Panc1 (cell line): Measurements from ENCODE around the gene HMGCLL1. TPM values are rescaled to one million over a fixed set of nuclear protein-coding genes. Genes with fewer than 3 reads are reported as not detected.

Source experiments
- ATAC-seq: fragments of 200-7000 bp; cut with Tn5 transposase; 2 replicates; pipeline ENCODE4 v1.9.1; 2020; ENCODE audit warnings: mild to moderate bottlenecking, moderate library complexity
- BruUV-seq: library from RNA; stranded (reverse); fragments of 400-500 nt; replicated peaks from 2 replicates; lab custom pipeline; 2021; lab: Mats Ljungman, UMichigan
- CTCF ChIA-PET: fragments of 300-600 bp; sonication (Branson Sonifier 250); formaldehyde crosslinking; loops from one replicate; lab custom pipeline; 2022; ENCODE audit warnings: antibody characterized with exemption; lab: Charles Lee
- POLR2A ChIA-PET: fragments of 300-600 bp; sonication (Branson Sonifier 250); formaldehyde crosslinking; loops from one replicate; lab custom pipeline; 2022; ENCODE audit warnings: antibody characterized with exemption; lab: Charles Lee
- DNase-seq: peaks from one replicate; pipeline ENCODE4 v3.0.0-alpha.2; 2010; ENCODE audit warnings: low read depth, low spot score
- H3K27ac ChIP-seq: 2 replicates; pipeline ENCODE4 v1.5.1; 2011; ENCODE audit warnings: mild to moderate bottlenecking, low read length, inconsistent platforms
- H3K27me3 ChIP-seq: fragments of 200-500 bp; sonication (Bioruptor generic); 2 replicates; pipeline ENCODE4 v1.6.0; 2014; ENCODE audit warnings: low read length, inconsistent platforms; ENCODE audit not compliant: control insufficient read depth, insufficient read depth
- H3K36me3 ChIP-seq: fragments of 200-500 bp; sonication (Bioruptor generic); 2 replicates; pipeline ENCODE4 v1.5.1; 2014; ENCODE audit warnings: inconsistent platforms, mild to moderate bottlenecking, low read length, moderate library complexity; ENCODE audit not compliant: control insufficient read depth, insufficient read depth
- H3K4me1 ChIP-seq: 2 replicates; pipeline ENCODE4 v1.5.1; 2011; ENCODE audit warnings: inconsistent platforms, mild to moderate bottlenecking, low read length, moderate library complexity; ENCODE audit not compliant: control insufficient read depth, insufficient read depth
- H3K4me3 ChIP-seq, 2 experiments: 2 replicates each; pipeline ENCODE4 v1.5.1; 2011 to 2012; ENCODE audit warnings: low read depth in 2 of 2, low read length in 2 of 2, mild to moderate bottlenecking in 2 of 2, inconsistent platforms in 1 of 2, moderate library complexity in 1 of 2
- H3K9me3 ChIP-seq: fragments of 200-500 bp; sonication (Bioruptor generic); 2 replicates; pipeline ENCODE4 v1.5.1; 2014; ENCODE audit warnings: low read depth, mild to moderate bottlenecking, inconsistent platforms, low read length, moderate library complexity; ENCODE audit not compliant: control insufficient read depth, insufficient read depth
- POLR2AphosphoS5 ChIP-seq: IDR thresholded peaks from 2 replicates; pipeline ENCODE4 v1.6.1; 2012; ENCODE audit warnings: mild to moderate bottlenecking, low read depth, low read length, moderate library complexity
- SIN3A ChIP-seq: IDR thresholded peaks from 2 replicates; pipeline ENCODE4 v1.6.1; 2012; ENCODE audit warnings: low read depth, mild to moderate bottlenecking, low read length, moderate library complexity, borderline replicate concordance; ENCODE audit not compliant: insufficient read depth
- TCF7L2 ChIP-seq: IDR thresholded peaks from 2 replicates; pipeline ENCODE4 v1.6.1; 2011; ENCODE audit warnings: mild to moderate bottlenecking, low read depth, low read length, inconsistent platforms
- in situ Hi-C: cut with HindIII; loops from 2 replicates; pipeline ENCODE4 v1.10.0; 2016; ENCODE audit warnings: low sequenced_read_pairs, low pct_unique_long_range_greater_than_20kb
- intact Hi-C: fragments of 100-400 bp; cut with micrococcal nuclease; formaldehyde crosslinking; loops from one replicate; pipeline ENCODE4 v1.10.0; 2022; ENCODE audit not compliant: unreplicated experiment
- total RNA-seq: library from RNA; stranded (reverse); gene quantifications from one replicate; pipeline ENCODE4 v1.2.1, GENCODE V29; 2021; ENCODE audit not compliant: unreplicated experiment
- TF ChIP-seq, protein P1 (sequence below): fragments of 450-650 bp; IDR thresholded peaks from 2 replicates; pipeline ENCODE4 v1.5.1; 2017; ENCODE audit warnings: mild to moderate bottlenecking
- TF ChIP-seq, protein P2 (sequence below), 2 experiments: IDR thresholded peaks; 2 replicates each; pipeline ENCODE4 v1.6.1; 2011 to 2012; ENCODE audit warnings: low read depth in 2 of 2, control low read depth in 1 of 2, low read length in 1 of 2, mild to moderate bottlenecking in 1 of 2, moderate library complexity in 1 of 2; ENCODE audit not compliant: insufficient read depth in 1 of 2

The HMGCLL1 gene
- total RNA-seq, 1 experiment from 2014 or later = not detected

DNA sequence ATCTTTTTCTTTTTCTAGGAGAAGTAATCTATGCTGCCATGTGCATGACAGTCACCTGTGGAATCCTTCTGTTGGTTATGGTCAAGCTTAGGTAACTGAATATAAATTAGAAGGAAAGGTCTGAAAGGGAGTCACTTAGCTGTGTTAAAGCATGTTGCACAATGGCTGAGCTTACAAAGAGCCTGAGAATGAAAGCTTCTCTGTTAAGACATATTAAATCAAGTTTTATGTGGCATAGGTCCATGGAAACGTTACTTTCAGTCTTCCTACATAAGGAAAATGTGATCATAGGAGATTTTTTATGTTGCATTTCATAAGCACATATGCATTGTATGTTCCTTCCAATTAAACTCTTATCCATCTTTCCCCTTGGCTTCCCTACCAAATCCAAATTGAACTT is 179.6 kb downstream of the HMGCLL1 start:
- TF ChIP-seq SIN3A = no peak
- no TSS peak for BruUV-seq
- Histone ChIP-seq H3K27me3 (0 out of 2 replicates have a peak, but pooled peaks cover 2% of the 10 kb centered on the region), H3K4me1 (no peaks in the 10 kb centered on the region), H3K27ac (no peak overlapping the region), H3K4me3 (no peak overlapping the region), H3K36me3 (no peaks in the 10 kb centered on the region), H3K9me3 (no peaks in the 10 kb centered on the region)
- DNase-seq (no peak), ATAC-seq (no peak)
- ChIA-PET CTCF (no interaction called here), POLR2A (no interaction called here)
- intact Hi-C loops = no loop called here
- in situ Hi-C loops = no loop called here

DNA sequence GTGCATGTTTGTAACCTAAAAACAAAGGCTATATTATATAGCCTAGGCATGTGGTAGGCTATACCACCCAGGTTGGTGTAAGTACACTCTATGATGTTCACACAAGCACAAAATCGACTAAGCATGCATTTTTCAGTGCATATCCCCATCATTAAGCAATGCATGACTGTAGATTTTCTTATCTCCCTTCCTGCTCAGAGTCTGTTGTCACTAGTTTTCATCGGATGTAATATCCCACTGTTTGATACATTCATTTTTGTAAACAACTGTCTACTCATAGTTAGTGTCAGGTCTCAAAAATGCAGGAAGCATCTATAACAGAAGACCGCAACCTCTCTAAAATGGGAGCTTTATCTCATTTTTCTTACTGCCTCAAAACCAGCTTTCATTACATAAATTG is 181.0 kb downstream of the HMGCLL1 start:
- intact Hi-C loops = no loop called here

DNA sequence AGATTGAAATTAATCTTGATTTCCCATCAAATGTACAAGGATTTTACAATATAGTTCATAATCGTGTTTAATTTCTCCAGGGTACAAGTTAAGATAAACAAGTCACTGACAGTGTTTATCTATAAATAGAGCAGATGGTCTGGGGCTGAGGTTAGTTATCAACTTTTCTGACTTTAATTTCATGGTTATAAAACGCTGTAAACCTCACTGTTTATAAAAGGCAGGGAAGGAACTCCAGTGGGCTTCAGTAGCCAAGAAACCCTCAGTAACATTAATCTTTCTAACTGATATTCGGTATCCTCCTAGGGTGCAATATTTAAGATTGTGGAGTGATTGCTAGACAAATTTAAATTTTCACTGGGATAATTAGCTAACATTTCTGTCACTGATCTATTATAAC is 183.1 kb downstream of the HMGCLL1 start:
- ChIA-PET POLR2A (no interaction called here), CTCF (no interaction called here)
- no peak overlapping the region for H3K27ac ChIP-seq

More for the DNA sequence above, 181.0 kb downstream of the HMGCLL1 start:
- in situ Hi-C loops = no loop called here
- no peak for DNase-seq
- ChIA-PET CTCF (interaction anchor here (0.7 kb wide), 1 partner anchor 12 kb away, joined by 10 read pairs; no protein-coding TSS in a partner anchor), POLR2A (no interaction called here)
- Histone ChIP-seq H3K4me1 (no peaks in the 10 kb centered on the region), H3K27ac (no peak overlapping the region), H3K9me3 (no peaks in the 10 kb centered on the region), H3K36me3 (no peaks in the 10 kb centered on the region), H3K4me3 (no peak overlapping the region), H3K27me3 (0 out of 2 replicates have a peak, but pooled peaks cover 2% of the 10 kb centered on the region)
- ATAC-seq = no peak
- BruUV-seq = no TSS peak
- TF ChIP-seq POLR2AphosphoS5 (no peak), SIN3A (no peak)

More for the DNA sequence above, 183.1 kb downstream of the HMGCLL1 start:
- no peak for DNase-seq
- H3K4me1 ChIP-seq = no peaks in the 10 kb centered on the region
- intact Hi-C loops (no loop called here), in situ Hi-C loops (no loop called here)
- no peak overlapping the region for H3K4me3 ChIP-seq
- BruUV-seq = no TSS peak
- H3K36me3 ChIP-seq = no peaks in the 10 kb centered on the region
- H3K27me3 ChIP-seq = 0 out of 2 replicates have a peak, but pooled peaks cover 2% of the 10 kb centered on the region
- H3K9me3 ChIP-seq = no peaks in the 10 kb centered on the region
- TF ChIP-seq, protein P1, sequence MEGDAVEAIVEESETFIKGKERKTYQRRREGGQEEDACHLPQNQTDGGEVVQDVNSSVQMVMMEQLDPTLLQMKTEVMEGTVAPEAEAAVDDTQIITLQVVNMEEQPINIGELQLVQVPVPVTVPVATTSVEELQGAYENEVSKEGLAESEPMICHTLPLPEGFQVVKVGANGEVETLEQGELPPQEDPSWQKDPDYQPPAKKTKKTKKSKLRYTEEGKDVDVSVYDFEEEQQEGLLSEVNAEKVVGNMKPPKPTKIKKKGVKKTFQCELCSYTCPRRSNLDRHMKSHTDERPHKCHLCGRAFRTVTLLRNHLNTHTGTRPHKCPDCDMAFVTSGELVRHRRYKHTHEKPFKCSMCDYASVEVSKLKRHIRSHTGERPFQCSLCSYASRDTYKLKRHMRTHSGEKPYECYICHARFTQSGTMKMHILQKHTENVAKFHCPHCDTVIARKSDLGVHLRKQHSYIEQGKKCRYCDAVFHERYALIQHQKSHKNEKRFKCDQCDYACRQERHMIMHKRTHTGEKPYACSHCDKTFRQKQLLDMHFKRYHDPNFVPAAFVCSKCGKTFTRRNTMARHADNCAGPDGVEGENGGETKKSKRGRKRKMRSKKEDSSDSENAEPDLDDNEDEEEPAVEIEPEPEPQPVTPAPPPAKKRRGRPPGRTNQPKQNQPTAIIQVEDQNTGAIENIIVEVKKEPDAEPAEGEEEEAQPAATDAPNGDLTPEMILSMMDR = no peak
- TF ChIP-seq TCF7L2 = no peak
- TF ChIP-seq, protein P2, sequence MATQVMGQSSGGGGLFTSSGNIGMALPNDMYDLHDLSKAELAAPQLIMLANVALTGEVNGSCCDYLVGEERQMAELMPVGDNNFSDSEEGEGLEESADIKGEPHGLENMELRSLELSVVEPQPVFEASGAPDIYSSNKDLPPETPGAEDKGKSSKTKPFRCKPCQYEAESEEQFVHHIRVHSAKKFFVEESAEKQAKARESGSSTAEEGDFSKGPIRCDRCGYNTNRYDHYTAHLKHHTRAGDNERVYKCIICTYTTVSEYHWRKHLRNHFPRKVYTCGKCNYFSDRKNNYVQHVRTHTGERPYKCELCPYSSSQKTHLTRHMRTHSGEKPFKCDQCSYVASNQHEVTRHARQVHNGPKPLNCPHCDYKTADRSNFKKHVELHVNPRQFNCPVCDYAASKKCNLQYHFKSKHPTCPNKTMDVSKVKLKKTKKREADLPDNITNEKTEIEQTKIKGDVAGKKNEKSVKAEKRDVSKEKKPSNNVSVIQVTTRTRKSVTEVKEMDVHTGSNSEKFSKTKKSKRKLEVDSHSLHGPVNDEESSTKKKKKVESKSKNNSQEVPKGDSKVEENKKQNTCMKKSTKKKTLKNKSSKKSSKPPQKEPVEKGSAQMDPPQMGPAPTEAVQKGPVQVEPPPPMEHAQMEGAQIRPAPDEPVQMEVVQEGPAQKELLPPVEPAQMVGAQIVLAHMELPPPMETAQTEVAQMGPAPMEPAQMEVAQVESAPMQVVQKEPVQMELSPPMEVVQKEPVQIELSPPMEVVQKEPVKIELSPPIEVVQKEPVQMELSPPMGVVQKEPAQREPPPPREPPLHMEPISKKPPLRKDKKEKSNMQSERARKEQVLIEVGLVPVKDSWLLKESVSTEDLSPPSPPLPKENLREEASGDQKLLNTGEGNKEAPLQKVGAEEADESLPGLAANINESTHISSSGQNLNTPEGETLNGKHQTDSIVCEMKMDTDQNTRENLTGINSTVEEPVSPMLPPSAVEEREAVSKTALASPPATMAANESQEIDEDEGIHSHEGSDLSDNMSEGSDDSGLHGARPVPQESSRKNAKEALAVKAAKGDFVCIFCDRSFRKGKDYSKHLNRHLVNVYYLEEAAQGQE (IDR thresholded peaks at IDR 0.05; ENCODE audit: insufficient read depth in 1 of 2, low read depth in 2 of 2, low read length in 1 of 2) = no peak
- no peak for TF ChIP-seq SIN3A
- no peak for TF ChIP-seq POLR2AphosphoS5
- no peak for ATAC-seq
